Brain microvascular endothelial cell (primary cell): ENCODE measurements around the gene ACTA2.

Source experiments
- DNase-seq: peaks from one replicate; pipeline ENCODE4 v3.0.0-alpha.2; 2020
- H3K27ac ChIP-seq: fragments of 250-450 bp; sonication (Bioruptor Pico); 2 replicates; pipeline ENCODE4 v1.5.1; 2020; ENCODE audit warnings: mild to moderate bottlenecking, moderate library complexity
- H3K27me3 ChIP-seq: fragments of 250-450 bp; sonication (Bioruptor Pico); replicated peaks from 2 replicates; pipeline ENCODE4 v1.5.1; 2020; ENCODE audit warnings: mild to moderate bottlenecking
- H3K36me3 ChIP-seq: fragments of 250-450 bp; sonication (Bioruptor Pico); replicated peaks from 2 replicates; pipeline ENCODE4 v1.5.1; 2020; ENCODE audit warnings: mild to moderate bottlenecking
- H3K4me3 ChIP-seq: 2 replicates; pipeline ENCODE4 v1.5.1; 2011; ENCODE audit warnings: low read depth, mild to moderate bottlenecking, control low read depth, low read length, moderate library complexity
- CTCF ChIP-seq: IDR thresholded peaks from 2 replicates; pipeline ENCODE4 v1.5.1; 2011; ENCODE audit warnings: low read depth, mild to moderate bottlenecking, moderate library complexity, low read length, control low read depth, inconsistent platforms; ENCODE audit errors: missing control alignments
- in situ Hi-C: cut with HindIII; loops from 2 replicates; pipeline ENCODE4 v1.10.0; 2017; ENCODE audit warnings: low sequenced_read_pairs, low pct_ligation_motif_present

ACTA2 gene

GRCh38 chr10:88995156-88995876, 42.7 kb upstream of the ACTA2 start:
- H3K27me3 ChIP-seq, result no peaks in the 10 kb centered on the region
- in situ Hi-C loops, result no loop called here
- no peak overlapping the region for H3K4me3 ChIP-seq
- H3K27ac ChIP-seq, result no peak overlapping the region
- TF ChIP-seq CTCF, result no peak
- no peak for DNase-seq
- no peaks in the 10 kb centered on the region for H3K36me3 ChIP-seq

DNA sequence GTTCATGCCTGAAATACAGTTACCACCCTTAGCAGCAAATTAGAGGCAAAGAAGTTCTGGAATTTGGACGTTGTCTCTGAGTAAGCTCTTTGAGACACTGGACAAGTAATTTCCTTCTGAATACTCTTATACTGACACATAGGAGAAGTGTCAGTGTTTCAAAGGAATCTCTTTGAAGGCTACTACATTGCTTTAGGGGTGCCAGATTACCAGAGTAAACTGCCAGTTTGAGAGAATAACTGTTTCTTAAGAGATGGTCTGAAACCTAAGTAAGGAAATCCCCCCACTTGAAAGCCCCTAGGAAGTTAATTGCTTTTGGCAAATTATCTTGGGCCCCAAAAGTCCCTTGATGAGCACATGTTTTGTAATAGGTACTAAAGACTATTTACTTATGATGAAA, 41.4 kb upstream of the ACTA2 start:
- no peaks in the 10 kb centered on the region for H3K36me3 ChIP-seq
- in situ Hi-C loops, result no loop called here
- DNase-seq, result no peak
- no peak for TF ChIP-seq CTCF
- H3K27me3 ChIP-seq, result no peaks in the 10 kb centered on the region
- H3K4me3 ChIP-seq, result no peak overlapping the region
- no peak overlapping the region for H3K27ac ChIP-seq

DNA sequence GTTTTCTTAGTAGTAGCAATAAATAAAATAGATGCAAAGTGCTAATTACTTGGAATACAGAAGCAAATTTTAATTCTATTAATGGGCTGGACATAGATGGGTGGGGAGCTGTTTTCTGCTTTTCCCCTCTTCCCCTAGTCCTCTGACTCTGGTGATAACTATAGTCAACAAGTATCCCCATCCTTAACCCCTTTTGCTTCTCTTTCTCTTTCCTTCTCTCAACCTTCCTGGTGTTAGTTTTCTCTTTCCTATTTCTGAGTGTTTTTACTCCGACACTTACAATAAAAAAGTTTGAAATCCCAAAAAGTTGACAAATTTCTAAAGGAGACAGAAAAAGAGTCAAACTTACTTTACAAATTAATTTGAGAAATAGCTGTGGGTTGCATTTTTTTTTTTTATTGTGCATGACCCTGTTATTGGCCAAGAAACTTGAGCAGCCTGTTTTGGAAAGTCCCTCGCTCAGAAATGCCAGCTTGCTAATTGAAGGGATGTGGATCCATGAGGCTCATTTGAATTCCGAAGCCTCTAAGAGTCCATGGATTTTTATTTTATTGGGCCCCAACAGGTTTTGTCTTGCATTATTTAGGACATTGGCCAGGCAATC, 40.5 kb upstream of the ACTA2 start:
- no peaks in the 10 kb centered on the region for H3K36me3 ChIP-seq
- no peak overlapping the region for H3K4me3 ChIP-seq
- in situ Hi-C loops, result no loop called here
- H3K27me3 ChIP-seq, result no peaks in the 10 kb centered on the region
- no peak overlapping the region for H3K27ac ChIP-seq
- no peak for DNase-seq
- no peak for TF ChIP-seq CTCF

- Histone ChIP-seq H3K27me3 (no peaks in the 10 kb centered on the region), H3K27ac (peak overlapping the region; percentile 37), H3K4me3 (peak overlapping the region; percentile 70), H3K36me3 (no peaks in the 10 kb centered on the region)
- in situ Hi-C loops, result no loop called here
- no peak for DNase-seq
- no peak for TF ChIP-seq CTCF
These were observed 39.3 kb upstream of the ACTA2 start for GRCh38 chr10:88991899-88992320.

DNA sequence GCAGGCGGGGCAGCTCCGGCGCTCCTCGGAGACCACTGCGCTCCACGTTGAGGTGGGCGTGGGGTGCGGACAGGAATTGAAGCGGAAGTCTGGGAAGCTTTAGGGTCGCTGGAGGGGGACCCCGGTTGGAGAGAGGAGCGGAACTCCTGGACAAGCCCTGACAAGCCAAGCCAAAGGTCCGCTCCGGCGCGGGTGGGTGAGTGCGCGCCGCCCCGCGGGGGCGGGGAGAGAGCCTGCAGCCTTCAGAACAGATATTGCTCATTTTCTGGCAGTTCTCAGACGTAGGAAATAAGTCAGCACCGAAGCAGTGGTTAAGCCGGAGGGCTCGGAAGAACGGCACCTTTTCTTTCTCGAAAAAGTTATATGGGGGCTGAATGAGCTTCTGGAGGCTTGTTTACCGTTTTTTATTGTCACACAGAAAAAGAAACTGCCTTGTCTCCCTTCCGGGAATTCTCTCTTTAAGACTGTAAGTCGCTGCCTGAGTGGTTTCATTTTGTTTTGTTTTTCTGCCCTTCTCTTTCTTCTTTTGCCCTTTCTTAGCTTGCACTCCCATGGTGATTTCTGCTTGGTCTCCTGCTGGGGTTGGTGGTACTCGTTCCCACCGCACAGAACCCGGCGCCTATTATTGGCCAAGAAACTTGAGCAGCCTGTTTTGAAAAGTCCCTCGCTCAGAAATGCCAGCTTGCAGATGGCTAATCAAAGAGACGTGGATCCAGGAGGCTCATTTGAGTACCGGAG, 38.8 kb upstream of the ACTA2 start:
- no peak for TF ChIP-seq CTCF
- Histone ChIP-seq H3K36me3 (no peaks in the 10 kb centered on the region), H3K27me3 (no peaks in the 10 kb centered on the region), H3K27ac (peak overlapping the region; percentile 37), H3K4me3 (peak overlapping the region; percentile 70)
- in situ Hi-C loops, result no loop called here
- peak; percentile 66 for DNase-seq
